ENCODE measurements around the gene SOCS2. TPM values are rescaled to one million over a fixed set of nuclear protein-coding genes. Genes with fewer than 3 reads are reported as not detected.
"Not testable (repeated sequence)": the region's sequence is repeated elsewhere in the genome, so short reads cannot be mapped to it uniquely, and the experiment has no call there.

The SOCS2 gene
- total RNA-seq, 4 donors from 2014 or later: 18.8 to 76.8 (median 42.0) TPM

DNA sequence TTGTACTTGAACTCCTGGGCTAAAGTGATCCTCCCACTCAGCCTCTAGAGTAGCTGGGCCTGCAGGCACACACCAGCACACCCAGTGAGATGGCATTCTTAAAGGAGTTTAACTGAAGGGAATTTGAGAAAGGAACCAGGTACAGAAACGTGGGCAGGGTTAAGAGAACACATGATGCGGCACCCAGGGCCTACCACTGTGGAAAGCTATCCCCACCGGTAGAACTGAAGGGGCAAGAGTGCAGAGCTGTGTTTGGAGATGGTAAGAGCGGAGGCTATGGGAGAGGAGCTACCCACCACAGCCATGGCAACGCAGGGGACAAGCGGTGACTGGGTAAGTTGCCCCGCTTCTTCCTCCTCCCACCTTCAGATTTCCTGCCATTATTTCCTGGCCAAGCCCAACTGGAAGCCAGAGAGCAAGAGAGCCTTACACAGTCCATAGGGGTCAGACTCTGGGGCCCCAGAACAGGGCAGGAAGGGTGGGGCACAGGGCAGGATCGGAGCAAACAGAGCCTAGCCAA, 46.5 kb downstream of the SOCS2 start:
- TF ChIP-seq POLR2A (IDR thresholded peaks at IDR 0.05): no peak
- TF ChIP-seq, protein P1, sequence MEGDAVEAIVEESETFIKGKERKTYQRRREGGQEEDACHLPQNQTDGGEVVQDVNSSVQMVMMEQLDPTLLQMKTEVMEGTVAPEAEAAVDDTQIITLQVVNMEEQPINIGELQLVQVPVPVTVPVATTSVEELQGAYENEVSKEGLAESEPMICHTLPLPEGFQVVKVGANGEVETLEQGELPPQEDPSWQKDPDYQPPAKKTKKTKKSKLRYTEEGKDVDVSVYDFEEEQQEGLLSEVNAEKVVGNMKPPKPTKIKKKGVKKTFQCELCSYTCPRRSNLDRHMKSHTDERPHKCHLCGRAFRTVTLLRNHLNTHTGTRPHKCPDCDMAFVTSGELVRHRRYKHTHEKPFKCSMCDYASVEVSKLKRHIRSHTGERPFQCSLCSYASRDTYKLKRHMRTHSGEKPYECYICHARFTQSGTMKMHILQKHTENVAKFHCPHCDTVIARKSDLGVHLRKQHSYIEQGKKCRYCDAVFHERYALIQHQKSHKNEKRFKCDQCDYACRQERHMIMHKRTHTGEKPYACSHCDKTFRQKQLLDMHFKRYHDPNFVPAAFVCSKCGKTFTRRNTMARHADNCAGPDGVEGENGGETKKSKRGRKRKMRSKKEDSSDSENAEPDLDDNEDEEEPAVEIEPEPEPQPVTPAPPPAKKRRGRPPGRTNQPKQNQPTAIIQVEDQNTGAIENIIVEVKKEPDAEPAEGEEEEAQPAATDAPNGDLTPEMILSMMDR (IDR thresholded peaks at IDR 0.05): no peak
- TF ChIP-seq EP300 (IDR thresholded peaks at IDR 0.05): no peak
- Histone ChIP-seq H3K9me3 (no peaks in the 10 kb centered on the region), H3K4me3 (no peak overlapping the region), H3K36me3 (no peaks in the 10 kb centered on the region), H3K27me3 (no peaks in the 10 kb centered on the region), H3K4me1 (no peaks in the 10 kb centered on the region), H3K27ac (no peak overlapping the region)
- DNase-seq (ENCODE audit: low spot score in 2 of 2): no peak
- 89 to 92% methylated on average over 8 of the region's 8 CpGs for WGBS, 2 donors

DNA sequence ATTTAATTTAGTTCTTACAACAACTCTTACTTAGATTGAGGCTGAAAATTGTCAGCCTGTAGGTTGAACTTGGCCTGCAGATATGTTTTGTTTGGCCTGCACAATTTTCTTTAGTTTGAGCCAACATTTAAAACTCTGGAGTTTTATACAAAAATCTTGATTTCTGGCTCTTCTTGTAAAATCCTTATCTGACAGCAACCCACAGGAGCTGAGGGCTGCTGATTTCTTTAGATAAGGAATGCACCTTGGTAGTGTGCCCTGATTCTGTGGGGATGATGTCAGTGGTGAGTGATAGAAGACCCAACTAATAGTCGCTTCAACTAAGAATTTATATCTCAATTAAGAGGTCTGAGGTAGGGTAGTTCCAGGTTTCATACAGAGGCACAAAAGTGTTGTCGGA, 49.5 kb downstream of the SOCS2 start:
- DNase-seq (ENCODE audit: low spot score in 2 of 2): no peak
- no peak overlapping the region for H3K27ac ChIP-seq
- no peak overlapping the region for H3K4me3 ChIP-seq
- H3K36me3 ChIP-seq: no peaks in the 10 kb centered on the region
- no peaks in the 10 kb centered on the region for H3K4me1 ChIP-seq
- 74 to 80% methylated on average over 2 of the region's 2 CpGs for WGBS, 2 donors
- no peaks in the 10 kb centered on the region for H3K27me3 ChIP-seq
- H3K9me3 ChIP-seq: no peaks in the 10 kb centered on the region
- no peak for TF ChIP-seq EP300 (IDR thresholded peaks at IDR 0.05)
- TF ChIP-seq, protein P1 (IDR thresholded peaks at IDR 0.05): no peak
- no peak for TF ChIP-seq POLR2A (IDR thresholded peaks at IDR 0.05)

DNA sequence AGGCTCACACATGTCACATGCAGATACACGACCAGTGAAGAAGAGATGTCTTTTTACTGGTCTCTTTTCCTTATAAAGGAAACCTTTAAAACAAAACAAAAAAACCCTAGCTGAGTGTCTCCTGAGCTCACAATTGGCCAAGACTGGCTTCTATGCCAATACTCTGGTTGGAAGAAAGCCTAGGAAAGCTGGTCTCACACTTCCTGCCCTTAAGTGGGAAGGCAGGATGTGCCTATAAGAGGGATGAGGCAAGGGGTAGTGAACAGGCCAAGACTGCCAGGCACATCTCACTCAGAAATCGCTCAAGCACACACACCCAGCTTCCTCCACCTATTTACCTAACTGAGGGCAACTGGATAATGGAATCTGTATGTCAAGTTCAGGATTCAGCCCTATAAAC, 50.0 kb downstream of the SOCS2 start:
- 73 to 76% methylated on average over 2 of the region's 2 CpGs for WGBS, 2 donors
- no peaks in the 10 kb centered on the region for H3K9me3 ChIP-seq
- no peaks in the 10 kb centered on the region for H3K36me3 ChIP-seq
- no peak for DNase-seq (ENCODE audit: low spot score in 2 of 2)
- TF ChIP-seq POLR2A (IDR thresholded peaks at IDR 0.05): no peak
- TF ChIP-seq, protein P1 (IDR thresholded peaks at IDR 0.05): no peak
- no peak for TF ChIP-seq EP300 (IDR thresholded peaks at IDR 0.05)
- H3K4me3 ChIP-seq: no peak overlapping the region
- H3K27ac ChIP-seq: no peak overlapping the region
- no peaks in the 10 kb centered on the region for H3K4me1 ChIP-seq
- H3K27me3 ChIP-seq: no peaks in the 10 kb centered on the region

DNA sequence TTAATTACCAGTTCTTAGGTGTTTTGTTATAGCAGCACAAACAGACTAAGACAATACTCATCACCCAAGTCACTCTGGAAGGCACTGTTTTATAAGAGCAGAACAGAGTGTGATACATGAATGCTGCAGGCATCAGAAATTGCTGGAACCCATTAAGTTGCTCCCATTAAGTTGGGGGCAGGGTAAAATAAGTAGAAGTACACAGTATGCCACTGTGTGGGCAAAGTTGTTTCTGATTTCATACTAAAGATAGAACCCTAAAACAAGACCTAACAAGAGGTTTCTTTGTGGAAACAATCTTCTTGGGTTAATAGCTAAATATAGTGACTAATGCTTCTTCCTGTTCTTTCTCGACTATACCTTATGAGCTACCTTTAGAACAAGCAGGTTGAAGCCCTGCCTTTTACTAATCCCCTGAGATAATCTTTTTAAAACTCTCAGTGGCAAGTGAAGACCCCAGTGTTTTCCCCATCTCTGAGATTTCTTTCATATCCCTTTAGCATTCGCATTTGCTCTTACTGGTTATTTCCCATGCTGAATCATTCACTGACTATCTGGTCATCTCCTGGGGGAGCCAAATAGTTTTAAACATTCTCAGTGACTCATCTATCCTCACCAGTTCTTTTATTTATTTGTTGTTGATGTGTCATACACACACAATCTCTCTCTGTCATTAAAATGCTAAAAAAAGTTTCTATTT, 52.3 kb downstream of the SOCS2 start:
- Histone ChIP-seq H3K27ac (peak overlapping the region in 1 of 4 donors; percentile 30), H3K4me1 (no peaks in the 10 kb centered on the region), H3K27me3 (no peaks in the 10 kb centered on the region), H3K36me3 (no peaks in the 10 kb centered on the region), H3K9me3 (no peaks in the 10 kb centered on the region), H3K4me3 (no peak overlapping the region)
- 45 to 49% methylated on average over 2 of the region's 2 CpGs for WGBS, 2 donors
- no peak for DNase-seq (ENCODE audit: low spot score in 2 of 2)
- no peak for TF ChIP-seq POLR2A (IDR thresholded peaks at IDR 0.05)
- no peak for TF ChIP-seq EP300 (IDR thresholded peaks at IDR 0.05)
- TF ChIP-seq, protein P1 (IDR thresholded peaks at IDR 0.05): no peak

DNA sequence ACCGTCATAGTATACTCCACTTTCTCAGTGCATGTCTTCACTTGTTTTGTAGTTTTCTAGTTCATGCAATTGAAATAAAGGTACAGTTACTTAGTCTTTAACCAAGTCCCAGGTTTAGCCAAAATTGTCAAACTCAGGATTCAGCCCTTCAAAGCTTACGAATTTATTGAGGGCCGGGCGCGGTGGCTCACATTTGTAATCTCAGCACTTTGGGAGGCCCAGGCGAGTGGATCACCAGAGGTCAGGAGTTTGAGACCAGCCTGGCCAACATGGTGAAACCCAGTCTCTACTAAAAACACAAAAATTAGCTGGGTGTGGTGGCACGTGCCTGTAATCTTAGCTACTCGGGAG, 52.8 kb downstream of the SOCS2 start:
- H3K9me3 ChIP-seq; H3K4me3 ChIP-seq; H3K27me3 ChIP-seq; H3K27ac ChIP-seq; H3K36me3 ChIP-seq; H3K4me1 ChIP-seq; DNase-seq (ENCODE audit: low spot score in 2 of 2): not testable (repeated sequence)
- WGBS, 2 donors: 84 to 87% methylated on average over 8 of the region's 8 CpGs
